Stomach (tissue), 9 donors: ENCODE data around the gene RFTN1. TPM values are rescaled to one million over a fixed set of nuclear protein-coding genes. Genes with fewer than 3 reads are reported as not detected.

Experiments used
- DNase-seq, 2 donors: peaks; one replicate each; pipeline versions ENCODE4 v3.0.0 to v3.0.0-alpha.2; 2013 to 2019
- H3K27ac ChIP-seq, 5 donors: fragments of 200-600 bp in 4 of 5; sonication (generic) in 4 of 5; one replicate each; pipeline ENCODE4 v1.5.1; 2013 to 2019; ENCODE audit warnings: mild to moderate bottlenecking in 1 of 5, moderate library complexity in 1 of 5
- H3K27me3 ChIP-seq, 3 donors: fragments of 200-600 bp; sonication (generic); one replicate each; pipeline ENCODE4 v1.5.1; 2017 to 2019; ENCODE audit warnings: mixed run types in 1 of 3
- H3K36me3 ChIP-seq, 4 donors: fragments of 200-600 bp; sonication (generic); 1 replicate in 3 of 4; 2 replicates in 1 of 4; pipeline ENCODE4 v1.5.1; 2016 to 2019
- H3K4me1 ChIP-seq, 4 donors: fragments of 200-600 bp; sonication (generic); one replicate each; pipeline ENCODE4 v1.5.1; 2016 to 2019
- H3K4me3 ChIP-seq, 4 donors: fragments of 200-600 bp; sonication (generic) in 3 of 4; one replicate each; pipeline ENCODE4 v1.5.1; 2016 to 2019; ENCODE audit warnings: mild to moderate bottlenecking in 1 of 4
- H3K9me3 ChIP-seq, 4 donors: fragments of 200-600 bp; sonication (generic); one replicate each; pipeline ENCODE4 v1.5.1; 2016 to 2019
- EP300 ChIP-seq: sonication (generic); formaldehyde crosslinking; IDR thresholded peaks from one replicate; pipeline ENCODE4 v1.6.1; 2017; ENCODE audit warnings: antibody characterized with exemption
- POLR2A ChIP-seq, 4 donors: fragments of 450-650 bp; IDR thresholded peaks; one replicate each; pipeline ENCODE4 v1.6.1; 2016; ENCODE audit warnings: antibody characterized with exemption in 4 of 4, control low read depth in 2 of 4, mild to moderate bottlenecking in 1 of 4, moderate library complexity in 1 of 4
- POLR2AphosphoS5 ChIP-seq, 3 donors: sonication (generic); formaldehyde crosslinking; IDR thresholded peaks; one replicate each; pipeline ENCODE4 v1.6.1; 2016; ENCODE audit warnings: antibody characterized with exemption in 3 of 3
- WGBS, 5 donors: extraction: QIAGEN DNeasy Blood & Tissue Kit in 3 of 5; methylation state at CpG; one replicate each; pipeline versions ENCODE4 v1.1.5 to v1.1.7; 2013 to 2018; 5-methylcytosine and 5-hydroxymethylcytosine counted together
- intact Hi-C: fragments of 100-400 bp; cut with DNase I; formaldehyde crosslinking; loops from one replicate; pipeline ENCODE4 v1.15.1; 2023; ENCODE audit warnings: low total_unique reads
- polyA plus RNA-seq, 3 donors: library from polyadenylated mRNA; stranded (reverse); fragments of 200-250 nt; gene quantifications; one replicate each; pipeline ENCODE4 v1.2.3, GENCODE V29; 2013
- total RNA-seq, 5 donors: library from RNA; depleted of rRNA; stranded (reverse); fragments of >200 nt; gene quantifications; one replicate each; pipeline versions ENCODE4 v1.1.0 to v1.2.3, GENCODE V29; 2014 to 2016
- TF ChIP-seq, protein P1 (sequence below), 7 experiments: fragments of 450-650 bp in 4 of 7; fragments of 200-600 bp in 3 of 7; sonication (generic) in 3 of 7; IDR thresholded peaks; one replicate each; pipeline ENCODE4 v1.5.1; 2016 to 2019; ENCODE audit warnings: antibody characterized with exemption in 7 of 7, control low read depth in 2 of 7, mild to moderate bottlenecking in 1 of 7
- donor health status: healthy with polysubstance abuse.
- donor health status: Bipolar disorder and iron deficiency.
- donor health status: healthy.

Gene RFTN1
- total and polyA plus RNA-seq, 8 donors: 4.6 to 103 (median 18.9) TPM

GRCh38 chr3:16364323-16364722 is 149.2 kb downstream of the RFTN1 start:
- Histone ChIP-seq H3K27me3 (no peaks in the 10 kb centered on the region), H3K4me3 (no peak overlapping the region), H3K36me3 (peaks cover 0 to 30% (median 12%) of the 10 kb centered on the region in 4 donors), H3K9me3 (no peaks in the 10 kb centered on the region), H3K4me1 (peaks cover 0 to 2% (median 0%) of the 10 kb centered on the region in 4 donors), H3K27ac (no peak overlapping the region)
- 68 to 91% (median 83%) methylated on average over 4 of the region's 4 CpGs for WGBS, 5 donors
- intact Hi-C loops: no loop called here
- TF ChIP-seq POLR2AphosphoS5 (IDR thresholded peaks at IDR 0.05) (no peak), EP300 (no peak), POLR2A (IDR thresholded peaks at IDR 0.05) (no peak)
- TF ChIP-seq, protein P1, sequence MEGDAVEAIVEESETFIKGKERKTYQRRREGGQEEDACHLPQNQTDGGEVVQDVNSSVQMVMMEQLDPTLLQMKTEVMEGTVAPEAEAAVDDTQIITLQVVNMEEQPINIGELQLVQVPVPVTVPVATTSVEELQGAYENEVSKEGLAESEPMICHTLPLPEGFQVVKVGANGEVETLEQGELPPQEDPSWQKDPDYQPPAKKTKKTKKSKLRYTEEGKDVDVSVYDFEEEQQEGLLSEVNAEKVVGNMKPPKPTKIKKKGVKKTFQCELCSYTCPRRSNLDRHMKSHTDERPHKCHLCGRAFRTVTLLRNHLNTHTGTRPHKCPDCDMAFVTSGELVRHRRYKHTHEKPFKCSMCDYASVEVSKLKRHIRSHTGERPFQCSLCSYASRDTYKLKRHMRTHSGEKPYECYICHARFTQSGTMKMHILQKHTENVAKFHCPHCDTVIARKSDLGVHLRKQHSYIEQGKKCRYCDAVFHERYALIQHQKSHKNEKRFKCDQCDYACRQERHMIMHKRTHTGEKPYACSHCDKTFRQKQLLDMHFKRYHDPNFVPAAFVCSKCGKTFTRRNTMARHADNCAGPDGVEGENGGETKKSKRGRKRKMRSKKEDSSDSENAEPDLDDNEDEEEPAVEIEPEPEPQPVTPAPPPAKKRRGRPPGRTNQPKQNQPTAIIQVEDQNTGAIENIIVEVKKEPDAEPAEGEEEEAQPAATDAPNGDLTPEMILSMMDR (IDR thresholded peaks at IDR 0.05): no peak
- no peak for DNase-seq

GRCh38 chr3:16363636-16364035 is 149.9 kb downstream of the RFTN1 start:
- no peaks in the 10 kb centered on the region for H3K4me1 ChIP-seq
- H3K4me3 ChIP-seq: no peak overlapping the region
- WGBS, 5 donors: 93 to 97% (median 96%) methylated on average over 7 of the region's 7 CpGs
- no peak for TF ChIP-seq EP300
- no peak for TF ChIP-seq POLR2A (IDR thresholded peaks at IDR 0.05)
- TF ChIP-seq POLR2AphosphoS5 (IDR thresholded peaks at IDR 0.05): no peak
- TF ChIP-seq, protein P1 (IDR thresholded peaks at IDR 0.05): no peak
- peaks cover 0 to 24% (median 12%) of the 10 kb centered on the region in 4 donors for H3K36me3 ChIP-seq
- intact Hi-C loops: no loop called here
- no peak overlapping the region for H3K27ac ChIP-seq
- no peak for DNase-seq
- no peaks in the 10 kb centered on the region for H3K27me3 ChIP-seq
- no peaks in the 10 kb centered on the region for H3K9me3 ChIP-seq

DNA sequence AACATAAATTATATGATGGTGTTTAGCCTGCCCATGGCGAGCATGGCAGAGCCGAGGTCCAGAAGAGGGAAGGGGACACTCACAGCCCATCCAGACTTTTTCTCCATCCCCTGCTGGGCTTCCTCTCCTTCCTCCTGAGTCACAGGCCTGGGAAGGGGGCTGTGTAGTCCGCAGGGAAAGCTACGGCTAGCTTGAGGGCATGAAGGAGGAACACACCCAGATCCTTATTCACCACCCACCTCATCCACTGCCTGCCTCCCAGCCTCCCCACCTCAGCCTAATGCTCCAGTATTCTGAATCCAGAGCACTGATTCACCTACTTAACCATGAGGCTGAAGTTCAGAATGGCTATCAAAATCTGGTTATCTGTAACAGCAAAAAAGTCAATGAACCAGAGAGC is 150.7 kb downstream of the RFTN1 start:
- H3K9me3 ChIP-seq: no peaks in the 10 kb centered on the region
- peaks cover 0 to 24% (median 7%) of the 10 kb centered on the region in 4 donors for H3K36me3 ChIP-seq
- intact Hi-C loops: no loop called here
- H3K4me1 ChIP-seq: no peaks in the 10 kb centered on the region
- no peak for DNase-seq
- WGBS, 5 donors: 83 to 93% (median 88%) methylated on average over 4 of the region's 4 CpGs
- H3K27ac ChIP-seq: no peak overlapping the region
- H3K27me3 ChIP-seq: no peaks in the 10 kb centered on the region
- no peak for TF ChIP-seq POLR2A (IDR thresholded peaks at IDR 0.05)
- TF ChIP-seq POLR2AphosphoS5 (IDR thresholded peaks at IDR 0.05): no peak
- TF ChIP-seq, protein P1 (IDR thresholded peaks at IDR 0.05): no peak
- TF ChIP-seq EP300: no peak
- no peak overlapping the region for H3K4me3 ChIP-seq

DNA sequence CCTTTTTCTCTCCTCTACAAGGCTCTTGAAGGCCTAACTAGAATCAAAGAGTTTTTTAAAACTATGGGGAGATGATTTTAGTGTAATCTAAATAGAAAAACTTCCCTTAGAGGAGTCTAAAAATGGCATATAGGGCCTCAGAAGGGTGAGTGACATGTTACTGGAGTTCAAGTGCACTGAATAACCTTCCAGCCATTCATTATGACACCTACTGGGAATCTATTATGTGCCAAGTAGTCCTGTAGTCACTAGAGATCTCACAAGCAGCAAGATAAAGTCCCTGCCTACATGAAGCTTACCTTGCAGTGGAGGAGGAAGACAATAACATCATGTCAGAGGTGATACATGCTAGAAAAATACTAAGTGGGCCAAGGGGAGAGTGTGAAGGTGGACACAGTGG is 152.4 kb downstream of the RFTN1 start:
- TF ChIP-seq, protein P1 (IDR thresholded peaks at IDR 0.05): no peak
- TF ChIP-seq POLR2AphosphoS5 (IDR thresholded peaks at IDR 0.05) (no peak), POLR2A (IDR thresholded peaks at IDR 0.05) (no peak), EP300 (no peak)
- Histone ChIP-seq H3K4me1 (no peaks in the 10 kb centered on the region), H3K4me3 (no peak overlapping the region), H3K36me3 (peaks cover 0 to 24% (median 12%) of the 10 kb centered on the region in 4 donors), H3K27me3 (no peaks in the 10 kb centered on the region), H3K9me3 (no peaks in the 10 kb centered on the region), H3K27ac (no peak overlapping the region)
- intact Hi-C loops: no loop called here
- no peak for DNase-seq
